Kidney tubule cell (primary cell): Measurements from ENCODE around the gene TJP3.

Experiments used
- DNase-seq: peaks from one replicate; pipeline ENCODE4 v3.0.0-alpha.2; 2018; ENCODE audit warnings: low spot score

TJP3 gene

GRCh38 chr19:3784607-3785450 is 76.6 kb downstream of the TJP3 start:
- DNase-seq = peak; percentile 45

- peak; percentile 4 for DNase-seq
These were observed 77.3 kb downstream of the TJP3 start for GRCh38 chr19:3785451-3785937.

GRCh38 chr19:3785938-3786824 is 78.0 kb downstream of the TJP3 start, which contains the start of gene MATK:
TSS of gene MATK (minus strand) at chr19:3786381. CDS start at chr19:3785135, 1,246 bp downstream.
- DNase-seq = no peak

GRCh38 chr19:3788996-3789778 is 81.0 kb downstream of the TJP3 start:
- no peak for DNase-seq

GRCh38 chr19:3790209-3790734 is 82.1 kb downstream of the TJP3 start:
- DNase-seq = no peak

GRCh38 chr19:3790941-3791340 is 82.8 kb downstream of the TJP3 start:
- DNase-seq = no peak

GRCh38 chr19:3792114-3792513 is 83.9 kb downstream of the TJP3 start:
- DNase-seq = no peak

- DNase-seq = no peak
These were observed 85.6 kb downstream of the TJP3 start for GRCh38 chr19:3793799-3794198.

GRCh38 chr19:3796358-3796757 is 88.2 kb downstream of the TJP3 start:
- DNase-seq = no peak

GRCh38 chr19:3798137-3798536 is 90.0 kb downstream of the TJP3 start:
- DNase-seq = no peak
